GM21423 (cell line): Measurements from ENCODE around the gene TRIM7.

ENCODE experiments used
- ATAC-seq: cut with Tn5 transposase; IDR thresholded peaks from one replicate; pipeline ENCODE4 v1.9.1; 2021; ENCODE audit warnings: mild to moderate bottlenecking, moderate library complexity; ENCODE audit not compliant: unreplicated experiment

The TRIM7 gene

DNA sequence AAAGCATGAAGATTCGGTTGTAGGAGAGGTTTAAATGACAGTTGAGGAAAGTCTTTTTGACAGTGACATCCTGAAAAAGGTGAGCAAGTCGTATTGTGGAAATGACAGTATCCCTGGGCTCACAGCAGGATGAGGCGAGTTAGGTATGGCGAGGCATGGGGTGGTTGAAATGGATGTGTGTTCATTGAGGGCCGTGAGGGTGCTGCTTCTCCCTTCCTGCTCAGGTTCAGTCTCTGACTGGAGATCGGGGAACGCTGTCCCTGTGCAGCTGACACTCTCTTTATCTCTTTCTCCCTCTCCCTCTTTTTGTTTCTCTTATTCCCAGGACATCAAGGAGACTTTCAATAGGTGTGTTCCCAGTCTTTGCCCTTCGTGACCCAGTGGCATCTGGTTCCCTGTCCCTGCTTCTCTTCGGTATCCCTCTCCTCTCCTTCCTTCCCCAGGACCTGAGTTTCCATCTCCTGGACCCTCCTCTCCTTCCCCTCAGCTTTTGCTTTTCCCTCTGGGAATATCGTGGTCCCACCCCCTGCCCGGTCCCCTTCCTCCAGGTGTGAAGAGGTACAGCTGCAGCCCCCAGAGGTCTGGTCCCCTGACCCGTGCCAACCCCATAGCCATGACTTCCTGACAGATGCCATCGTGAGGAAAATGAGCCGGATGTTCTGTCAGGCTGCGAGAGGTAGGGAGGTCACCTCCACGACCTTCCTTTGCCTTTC, 28.2 kb upstream of the TRIM7 start:
- no peak for ATAC-seq

DNA sequence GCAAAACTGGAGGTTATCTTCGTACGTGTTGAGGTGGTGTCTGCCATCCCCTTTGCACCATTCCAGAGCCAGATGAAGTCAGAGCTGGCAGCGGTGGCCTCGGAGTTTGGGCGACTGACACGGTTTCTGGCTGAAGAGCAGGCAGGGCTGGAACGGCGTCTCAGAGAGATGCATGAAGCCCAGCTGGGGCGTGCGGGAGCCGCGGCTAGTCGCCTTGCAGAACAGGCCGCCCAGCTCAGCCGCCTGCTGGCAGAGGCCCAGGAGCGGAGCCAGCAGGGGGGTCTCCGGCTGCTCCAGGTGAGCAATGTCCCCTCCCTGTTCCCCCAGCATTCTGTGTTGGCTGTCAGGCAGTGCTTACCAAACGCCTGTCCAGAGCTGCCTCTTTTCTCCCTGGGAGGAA, 27.6 kb upstream of the TRIM7 start:
- ATAC-seq = no peak

DNA sequence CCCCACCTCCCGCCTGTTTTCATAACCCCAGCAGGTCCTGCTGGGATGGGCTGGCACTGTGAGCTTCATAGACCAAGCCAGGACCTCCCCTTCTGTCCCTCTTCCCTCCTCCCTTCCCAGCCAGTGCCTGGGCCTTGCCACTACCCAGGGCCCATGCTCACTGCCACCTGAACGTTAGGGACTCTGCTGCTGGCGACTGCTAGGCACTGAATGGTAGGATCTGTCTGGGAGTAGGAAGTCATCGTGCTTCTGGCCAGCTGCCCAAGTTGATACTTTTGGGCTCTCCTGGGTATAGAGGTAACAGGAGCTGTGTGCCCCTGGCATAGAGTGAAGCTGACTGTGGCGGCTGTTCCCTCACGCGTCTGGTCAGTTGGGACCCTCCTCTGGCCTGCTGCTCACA, 26.4 kb upstream of the TRIM7 start:
- ATAC-seq = no peak

DNA sequence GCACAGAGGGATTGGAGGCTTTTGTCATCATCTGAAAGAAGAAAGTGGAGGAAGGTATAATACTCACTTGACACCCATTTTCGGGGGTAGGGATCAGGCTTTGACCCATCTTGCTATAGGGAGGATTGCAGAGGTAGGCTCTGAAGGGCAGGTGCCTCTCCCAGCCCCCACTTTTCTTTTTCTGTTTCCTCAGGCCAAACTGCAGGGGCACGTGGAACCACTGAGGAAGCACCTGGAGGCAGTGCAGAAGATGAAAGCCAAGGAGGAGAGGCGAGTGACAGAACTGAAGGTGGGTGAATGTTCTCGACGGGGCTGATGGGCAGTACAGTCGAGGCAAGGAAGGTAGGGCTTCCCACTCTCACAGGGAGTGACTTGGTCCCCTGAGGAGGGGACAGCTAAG, 25.6 kb upstream of the TRIM7 start:
- ATAC-seq = no peak

DNA sequence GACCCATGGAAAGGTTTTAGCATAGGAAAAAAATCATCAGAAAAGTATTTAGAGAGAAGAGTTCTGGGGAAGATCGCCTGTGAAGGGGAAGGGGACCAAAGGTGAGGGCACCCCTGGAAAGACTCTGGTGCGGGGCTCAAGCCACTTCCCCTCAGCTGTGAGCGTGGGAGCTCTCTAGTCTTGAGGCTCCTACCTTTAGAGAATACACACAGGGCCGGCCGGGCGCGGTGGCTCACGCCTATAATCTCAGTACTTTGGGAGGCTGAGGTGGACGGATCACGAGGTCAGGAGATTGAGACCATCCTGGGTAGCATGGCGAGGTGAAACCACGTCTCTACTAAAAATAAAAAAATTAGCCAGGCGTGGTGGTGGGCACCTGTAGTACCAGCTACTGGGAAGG, 25.0 kb upstream of the TRIM7 start:
- ATAC-seq = no peak

DNA sequence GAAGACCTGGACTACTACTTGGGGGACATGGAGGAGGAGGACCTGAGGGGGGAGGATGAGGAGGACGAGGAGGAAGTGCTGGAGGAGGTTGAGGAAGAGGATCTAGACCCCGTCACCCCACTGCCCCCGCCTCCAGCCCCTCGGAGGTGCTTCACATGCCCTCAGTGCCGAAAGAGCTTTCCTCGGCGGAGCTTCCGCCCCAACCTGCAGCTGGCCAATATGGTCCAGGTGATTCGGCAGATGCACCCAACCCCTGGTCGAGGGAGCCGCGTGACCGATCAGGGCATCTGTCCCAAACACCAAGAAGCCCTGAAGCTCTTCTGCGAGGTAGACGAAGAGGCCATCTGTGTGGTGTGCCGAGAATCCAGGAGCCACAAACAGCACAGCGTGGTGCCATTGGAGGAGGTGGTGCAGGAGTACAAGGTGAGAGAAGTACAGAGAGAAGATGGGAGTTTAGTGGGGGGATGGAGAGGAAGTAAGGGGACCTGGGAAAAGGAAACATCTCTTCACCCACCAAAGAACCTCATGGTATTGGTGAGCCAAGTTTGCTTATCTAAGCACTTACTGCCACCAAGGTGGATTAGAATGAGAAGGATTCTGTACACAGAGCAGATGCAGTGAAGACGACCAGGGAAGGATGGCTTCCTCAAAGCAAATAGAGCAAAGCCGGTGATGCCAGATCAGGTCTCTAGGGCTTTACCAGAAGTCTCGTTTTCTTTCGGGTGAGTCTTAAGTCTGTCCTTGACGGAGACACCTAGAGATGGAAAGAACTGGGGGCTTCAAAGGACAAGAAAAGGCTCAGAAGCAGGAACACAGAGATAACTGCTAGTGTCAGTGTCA, 19.6 kb upstream of the TRIM7 start:
- no peak for ATAC-seq

DNA sequence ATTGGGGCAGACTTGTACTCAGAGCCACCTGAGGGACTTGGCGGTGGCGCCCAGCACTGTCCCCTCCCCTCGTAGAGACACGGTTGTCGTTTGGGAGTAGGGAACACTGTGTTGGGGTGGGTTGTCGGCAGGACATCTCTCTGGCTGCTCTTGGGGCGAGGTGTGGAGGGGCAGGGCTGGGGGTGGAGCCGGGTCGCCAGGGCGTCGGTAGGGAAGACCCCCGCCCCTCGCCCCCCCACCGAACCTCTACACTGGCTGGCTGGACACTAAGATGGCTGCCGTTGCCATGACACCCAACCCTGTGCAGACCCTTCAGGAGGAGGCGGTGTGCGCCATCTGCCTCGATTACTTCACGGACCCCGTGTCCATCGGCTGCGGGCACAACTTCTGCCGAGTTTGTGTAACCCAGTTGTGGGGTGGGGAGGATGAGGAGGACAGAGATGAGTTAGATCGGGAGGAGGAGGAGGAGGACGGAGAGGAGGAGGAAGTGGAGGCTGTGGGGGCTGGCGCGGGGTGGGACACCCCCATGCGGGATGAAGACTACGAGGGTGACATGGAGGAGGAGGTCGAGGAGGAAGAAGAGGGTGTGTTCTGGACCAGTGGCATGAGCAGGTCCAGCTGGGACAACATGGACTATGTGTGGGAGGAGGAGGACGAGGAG, 18.9 kb upstream of the TRIM7 start:
- ATAC-seq = no peak

DNA sequence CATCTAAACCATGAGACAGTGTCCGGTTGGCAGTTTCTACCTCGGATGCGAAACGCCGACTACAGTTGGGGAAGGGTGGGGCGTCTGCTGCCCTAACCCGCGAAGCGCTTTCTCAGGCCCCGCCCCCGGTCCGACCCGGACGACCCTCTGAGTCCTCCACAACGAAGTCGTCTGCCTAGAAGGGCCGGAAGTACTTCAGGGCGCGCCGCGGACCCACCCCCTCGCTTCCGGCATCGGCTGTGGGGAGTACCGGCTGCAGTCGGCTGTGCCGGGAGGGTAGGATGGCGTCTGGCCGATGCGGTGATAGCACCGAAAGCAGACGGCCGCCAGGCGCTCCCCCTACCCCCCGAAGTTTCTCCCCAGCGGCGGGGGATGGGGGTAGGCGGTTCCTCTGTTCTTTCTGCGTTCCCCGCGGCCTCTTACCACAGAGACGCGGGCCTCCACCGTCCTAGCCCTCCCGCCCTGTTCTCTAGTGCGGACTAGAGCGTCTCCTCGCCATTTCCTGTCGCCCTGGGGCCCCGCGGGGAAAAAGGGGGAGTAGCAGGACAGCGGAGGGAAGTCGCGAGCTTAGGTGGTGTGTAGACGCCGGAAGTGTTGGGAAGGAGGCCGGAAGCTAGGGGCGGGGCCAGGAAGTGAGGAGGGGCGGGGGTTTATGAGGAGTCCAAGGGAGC, 18.2 kb upstream of the TRIM7 start, which contains the start of gene TRIM41:
TRIM41 (plus strand) TSS at position 224 of the 671 bp plus-strand sequence. CDS start 719 bp downstream, outside the sequence.
- peak; percentile 63 for ATAC-seq

DNA sequence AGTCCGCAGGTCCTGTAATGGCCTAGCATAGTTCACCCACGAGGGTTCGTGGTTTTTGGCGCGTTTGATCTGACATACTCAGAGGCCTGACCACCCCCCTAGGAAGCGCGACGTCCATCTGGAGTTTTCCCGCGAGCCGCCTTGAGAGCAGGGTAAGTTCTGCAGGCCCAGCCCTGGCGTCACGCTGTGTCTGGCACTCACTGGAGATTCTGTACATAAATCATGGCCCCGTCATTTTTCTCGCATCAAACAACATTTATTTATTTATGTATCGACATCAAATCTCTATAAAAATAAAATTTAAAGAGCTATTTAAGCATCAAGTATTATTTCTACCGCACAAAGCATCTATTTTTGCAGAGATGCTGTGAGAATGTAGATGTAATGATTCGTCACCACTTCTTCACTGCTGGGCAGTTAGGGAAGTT, 17.6 kb upstream of the TRIM7 start:
- peak; percentile 1 for ATAC-seq

DNA sequence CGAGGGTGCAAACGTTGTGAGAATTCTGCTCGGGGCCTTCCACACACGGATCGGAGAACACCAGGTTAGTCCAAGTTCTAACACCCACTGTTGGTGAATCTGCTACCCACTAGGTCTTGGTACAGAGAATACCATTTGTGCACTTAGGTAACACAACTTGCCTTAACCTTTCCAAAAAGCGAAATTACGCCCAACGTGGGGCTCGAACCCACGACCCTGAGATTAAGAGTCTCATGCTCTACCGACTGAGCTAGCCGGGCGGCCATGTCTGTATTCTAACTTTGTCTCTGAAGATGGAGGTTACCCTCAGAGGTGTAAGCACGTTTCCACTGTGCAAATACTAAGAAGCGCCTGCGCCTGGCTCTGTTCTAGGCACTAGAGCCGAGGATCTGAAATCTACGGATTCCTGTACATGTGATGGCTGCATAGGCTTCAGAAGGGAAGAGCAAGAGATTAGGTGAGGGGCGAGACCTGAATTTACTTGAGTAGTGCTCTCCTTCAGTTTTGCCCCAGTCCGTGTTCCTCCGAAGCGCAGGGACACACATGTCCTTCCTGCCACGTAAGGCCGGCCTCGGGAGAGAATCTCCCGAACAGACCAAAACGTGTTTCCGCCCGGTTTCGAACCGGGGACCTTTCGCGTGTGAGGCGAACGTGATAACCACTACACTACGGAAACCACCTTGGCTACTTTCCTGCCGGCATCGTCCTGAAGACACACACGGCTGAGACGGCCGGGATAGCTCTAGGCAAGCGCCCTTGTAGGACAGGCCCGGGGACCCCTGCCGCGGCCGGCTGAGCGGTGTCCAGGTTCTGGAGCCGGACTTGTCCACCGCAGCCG, 17.0 kb upstream of the TRIM7 start:
- peak; percentile 27 for ATAC-seq

DNA sequence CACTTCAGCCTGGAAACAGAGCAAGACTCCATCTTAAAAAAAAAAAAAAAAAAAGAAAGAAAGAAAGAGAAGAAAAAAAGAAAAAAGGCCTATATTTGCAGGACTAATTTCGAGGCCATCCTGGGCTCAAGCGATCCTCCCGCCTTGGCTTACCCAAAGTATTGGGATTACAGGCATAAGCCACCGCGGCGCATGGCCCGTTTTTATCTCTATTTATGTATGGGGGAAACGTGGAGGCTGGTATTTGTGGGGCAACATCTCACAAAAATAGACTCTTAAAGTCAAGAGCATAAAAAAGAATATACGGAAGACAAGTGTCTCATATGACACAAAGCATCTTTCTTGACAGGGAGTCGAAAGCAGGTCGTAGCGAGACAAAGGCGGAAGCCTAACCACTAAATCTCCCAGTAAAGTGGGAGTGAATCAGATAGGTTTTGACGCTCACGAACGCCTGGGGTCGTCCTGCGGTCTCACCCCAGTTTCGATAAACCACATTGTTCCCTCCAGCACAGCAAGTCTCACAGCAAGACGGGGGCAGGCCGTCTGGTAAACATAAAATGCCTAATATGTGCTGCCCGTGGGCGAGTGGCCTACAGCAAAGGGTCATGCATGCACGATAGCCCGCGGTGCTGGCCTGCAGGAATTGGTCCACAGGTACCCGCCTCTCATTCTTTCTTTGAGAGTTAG, 16.3 kb upstream of the TRIM7 start:
- no peak for ATAC-seq

DNA sequence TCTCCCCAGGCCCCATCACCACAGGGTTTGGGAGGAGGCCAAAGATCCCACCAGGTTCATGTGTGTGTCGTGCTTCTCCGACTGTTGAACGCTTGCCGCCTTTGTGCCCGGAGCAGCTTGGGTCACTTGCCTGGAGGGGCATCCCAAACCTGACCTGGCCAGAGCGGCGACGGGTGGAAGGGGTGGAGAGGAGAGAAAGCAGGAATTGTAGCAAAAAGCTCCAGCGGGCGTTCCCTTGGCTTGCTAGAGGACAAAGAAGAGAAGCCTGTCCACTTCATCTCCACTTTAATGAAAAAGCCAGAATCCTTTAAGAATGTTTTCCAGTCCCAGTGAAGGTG, 15.2 kb upstream of the TRIM7 start:
- no peak for ATAC-seq

DNA sequence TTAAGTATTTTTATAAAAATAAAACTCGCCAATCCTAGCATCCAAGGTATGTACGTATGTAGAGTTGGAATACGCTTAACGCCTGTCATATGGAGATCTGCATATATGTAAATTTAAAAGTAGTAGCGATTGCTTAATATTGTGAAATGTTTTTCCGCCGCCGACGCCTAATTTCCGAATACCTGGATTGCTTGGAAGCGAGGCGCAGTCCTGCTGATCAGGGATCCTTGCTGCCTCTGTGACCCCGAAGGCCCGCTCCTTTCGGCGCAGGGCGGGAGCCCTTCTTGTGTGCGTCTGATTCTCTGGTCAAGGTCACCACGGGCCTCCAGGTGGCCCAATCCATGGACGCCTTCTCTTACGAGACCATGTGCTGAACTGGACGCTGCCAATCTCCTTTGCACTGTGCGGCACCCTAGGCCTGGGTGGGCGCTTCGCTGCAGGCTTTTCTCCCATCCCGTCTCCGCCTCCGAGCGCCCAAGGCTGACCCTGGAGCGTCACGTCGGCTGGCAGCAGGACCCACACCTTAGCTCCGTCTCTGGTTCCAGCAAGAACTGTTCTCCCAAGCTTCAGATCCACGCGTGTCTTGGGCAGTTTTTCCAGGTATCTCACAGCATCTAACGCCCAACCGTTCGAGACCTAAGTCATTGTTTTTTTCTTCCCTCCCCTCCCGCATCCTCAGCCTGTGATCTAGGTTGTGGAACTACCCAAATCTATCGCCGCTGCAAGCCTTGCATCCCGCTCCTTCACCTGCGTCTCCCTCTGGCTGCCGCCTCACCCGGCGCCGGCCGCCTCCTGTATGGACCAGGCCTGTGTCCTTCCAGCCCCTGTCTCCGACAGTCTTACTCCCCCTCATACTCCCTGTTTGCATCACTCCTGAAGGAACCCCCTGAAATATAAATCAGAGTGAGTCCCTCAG, 14.5 kb upstream of the TRIM7 start:
- no peak for ATAC-seq

DNA sequence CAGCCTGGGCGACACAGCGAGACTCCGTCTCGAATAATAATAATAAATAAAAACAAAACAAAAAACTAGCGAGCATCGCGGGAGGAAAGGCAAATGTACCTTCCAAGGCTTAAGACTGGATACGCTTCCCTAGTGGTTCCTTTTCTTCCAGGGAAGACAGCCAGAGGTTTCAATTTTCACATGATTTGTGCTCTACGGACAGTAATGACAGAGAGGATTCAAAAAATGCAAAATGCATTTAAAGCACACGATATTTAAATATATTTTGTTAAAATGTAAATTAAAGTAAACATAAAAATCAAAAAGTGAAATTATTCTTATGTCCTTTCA, 13.8 kb upstream of the TRIM7 start:
- ATAC-seq = no peak

DNA sequence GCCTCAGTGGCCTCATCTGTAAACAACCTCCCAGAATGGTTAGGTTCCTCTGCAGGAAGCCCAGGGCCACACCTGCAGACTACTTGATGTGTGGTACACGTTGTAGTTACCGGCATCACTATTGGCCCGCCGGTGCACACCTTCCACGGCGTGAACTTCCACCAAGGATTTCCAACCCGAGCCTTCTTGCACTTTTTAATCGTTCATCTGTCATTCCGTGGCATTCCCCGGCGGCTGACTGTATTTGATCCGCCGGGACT, 12.7 kb upstream of the TRIM7 start:
- peak; percentile 21 for ATAC-seq

DNA sequence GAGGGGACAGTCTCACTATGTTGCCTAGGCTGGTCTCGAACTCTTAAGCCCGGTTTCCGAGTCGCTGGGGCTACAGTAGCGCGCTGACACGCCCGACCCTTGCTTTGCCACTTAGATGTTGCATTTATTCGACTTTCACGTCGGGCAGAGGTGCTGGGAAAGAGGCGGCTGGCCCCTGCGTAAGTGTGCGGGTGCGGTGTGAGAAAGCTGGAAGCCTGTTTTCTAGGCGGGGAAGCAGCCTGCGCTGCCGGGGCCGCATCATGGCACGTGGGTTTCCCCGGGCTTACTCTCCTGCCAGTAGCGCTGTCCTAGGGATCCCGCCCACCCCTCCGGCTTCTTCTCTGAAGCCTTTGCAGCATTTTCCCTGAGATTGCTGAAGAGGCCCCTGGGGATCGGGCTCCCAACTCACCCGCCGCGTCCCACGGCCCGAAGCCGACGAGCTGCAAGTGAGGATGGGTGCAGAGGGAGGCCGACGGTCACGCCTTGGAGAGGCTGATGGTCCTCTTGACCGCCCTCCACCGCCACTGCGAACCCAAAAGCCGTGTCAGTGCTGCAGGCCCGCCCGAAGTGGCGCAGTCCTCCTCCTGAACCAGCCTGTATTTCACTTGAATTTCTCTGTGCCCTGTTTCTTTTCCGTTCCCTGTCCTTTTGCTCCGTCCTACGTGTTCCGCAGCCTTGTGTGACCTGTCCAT, 12.3 kb upstream of the TRIM7 start:
- ATAC-seq = peak; percentile 21

DNA sequence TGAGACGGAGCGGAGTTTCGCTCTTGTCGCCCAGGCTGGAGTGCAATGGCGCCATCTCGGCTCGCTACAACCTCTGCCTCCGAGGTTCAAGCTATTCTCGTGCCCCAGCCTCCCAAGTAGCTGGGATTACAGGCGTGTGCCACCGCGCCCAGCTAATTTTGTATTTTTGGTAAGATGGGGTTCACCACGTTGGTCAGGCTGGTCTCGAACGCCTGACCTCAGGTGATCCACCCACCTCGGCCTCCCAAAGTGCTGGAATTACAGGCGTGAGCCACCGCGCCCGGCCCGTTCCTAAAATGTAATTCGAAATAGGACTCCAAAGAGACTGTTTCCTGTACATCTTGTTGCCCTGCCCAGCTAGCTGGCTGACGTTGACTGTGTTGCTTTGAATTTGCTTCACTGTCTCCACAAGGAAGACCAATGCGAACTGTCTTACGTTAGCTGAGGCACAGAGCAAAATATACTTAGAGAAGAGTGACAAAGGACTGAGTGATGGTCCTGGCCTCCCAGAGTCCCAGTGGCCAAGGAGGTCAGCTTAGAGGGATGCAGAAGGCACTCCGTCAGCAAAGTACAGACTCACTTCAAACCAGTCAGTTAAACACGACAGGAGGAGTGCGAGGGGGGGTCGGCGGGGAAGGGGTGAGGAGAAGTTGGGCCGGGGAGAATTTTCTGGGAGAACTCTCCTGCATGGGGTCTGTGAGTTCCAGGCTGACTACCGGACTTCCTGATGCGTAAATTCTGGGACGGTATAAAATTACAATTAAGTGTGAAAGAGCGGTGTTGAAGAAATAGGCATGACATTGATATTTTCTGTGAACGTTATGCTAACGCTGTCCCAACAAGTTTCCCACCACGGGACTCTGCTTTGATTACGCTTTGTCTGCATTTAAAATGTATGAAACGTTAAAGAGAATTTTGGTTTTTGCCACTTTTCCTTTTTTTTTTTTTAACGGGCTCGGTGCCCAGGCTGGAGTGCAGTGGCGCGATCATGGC, 11.3 kb upstream of the TRIM7 start:
- ATAC-seq = no peak
